Activated CD4-positive, alpha-beta T cell treated with anti-CD3 and anti-CD28 coated beads, Interleukin-2, amount 10 ng/mL, durations not matched to agents 24 days and 14 days (primary cell): ENCODE measurements around the gene ZSCAN12. TPM values are rescaled to one million over a fixed set of nuclear protein-coding genes. Genes with fewer than 3 reads are reported as not detected.
"Not testable (repeated sequence)": the region's sequence is repeated elsewhere in the genome, so short reads cannot be mapped to it uniquely, and the experiment has no call there.

Experiments used
- DNase-seq: peaks from one replicate; pipeline ENCODE4 v3.0.0; 2022
- H3K27ac Mint-ChIP-seq: one replicate; pipeline ENCODE4 v1.8.0; 2022; ENCODE audit warnings: mild to moderate bottlenecking, mixed read lengths
- H3K27me3 Mint-ChIP-seq: one replicate; pipeline ENCODE4 v1.8.0; 2022; ENCODE audit warnings: mixed read lengths
- H3K36me3 Mint-ChIP-seq: one replicate; pipeline ENCODE4 v1.8.0; 2022; ENCODE audit warnings: low read depth, mild to moderate bottlenecking, mixed read lengths
- H3K4me1 Mint-ChIP-seq: one replicate; pipeline ENCODE4 v1.8.0; 2021; ENCODE audit warnings: mixed read lengths
- H3K4me3 Mint-ChIP-seq: one replicate; pipeline ENCODE4 v1.8.0; 2022; ENCODE audit warnings: mild to moderate bottlenecking, moderate library complexity, mixed read lengths
- H3K9me3 Mint-ChIP-seq: one replicate; pipeline ENCODE4 v1.8.0; 2021; ENCODE audit warnings: mixed read lengths
- intact Hi-C: fragments of 100-400 bp; cut with micrococcal nuclease; formaldehyde crosslinking; loops from one replicate; pipeline ENCODE4 v1.15.1; 2023
- total RNA-seq: library from RNA; stranded (reverse); gene quantifications from 2 replicates; pipeline ENCODE4 v1.2.3, GENCODE V29; 2022

Gene ZSCAN12
- total RNA-seq, 1 donor from 2014 or later = 5.8 TPM

DNA sequence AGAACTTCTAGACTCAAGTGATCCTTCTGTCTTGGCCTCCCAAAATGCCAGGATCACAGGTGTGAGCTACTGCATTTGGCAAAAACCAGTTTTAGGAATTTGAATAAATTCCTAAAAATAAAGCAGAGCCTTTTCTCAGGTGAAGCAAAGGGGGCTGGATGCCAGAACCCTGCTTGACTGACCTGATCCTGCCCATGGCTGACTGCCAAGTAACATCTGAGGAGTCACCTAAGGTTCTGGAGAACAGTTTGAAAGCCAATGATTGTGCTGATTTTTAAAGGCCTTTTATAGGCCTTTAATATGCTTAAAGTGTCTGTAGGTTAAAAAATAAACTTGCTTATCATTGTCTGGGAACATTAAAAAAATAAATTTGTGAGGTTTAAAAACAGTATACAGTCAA, 14.1 kb upstream of the ZSCAN12 start:
- H3K9me3 Mint-ChIP-seq = peaks cover 14% of the 10 kb centered on the region

DNA sequence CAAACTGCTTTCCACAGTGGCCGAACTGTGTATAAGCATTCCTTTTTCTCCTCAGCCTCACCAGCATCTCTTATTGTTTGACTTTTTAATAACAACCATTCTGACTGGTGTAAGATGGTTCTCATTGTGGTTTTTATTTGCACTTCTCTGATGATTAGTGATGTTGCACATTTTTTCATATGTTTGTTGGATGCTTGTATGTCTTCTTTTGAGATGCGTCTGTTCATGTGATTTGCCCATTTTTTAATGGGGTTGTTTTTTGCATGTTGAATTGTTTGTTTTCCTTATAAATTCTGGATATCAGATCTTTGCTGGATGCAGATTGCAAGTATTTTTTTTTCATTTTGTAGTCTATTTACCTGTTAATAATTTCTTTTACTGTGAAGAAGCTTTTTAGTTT, 11.2 kb upstream of the ZSCAN12 start:
- peaks cover 29% of the 10 kb centered on the region for H3K27me3 Mint-ChIP-seq
- H3K9me3 Mint-ChIP-seq = peaks cover 14% of the 10 kb centered on the region
- no peak overlapping the region for H3K4me3 Mint-ChIP-seq
- no peak overlapping the region for H3K27ac Mint-ChIP-seq
- intact Hi-C loops = no loop called here
- H3K4me1 Mint-ChIP-seq = peaks cover 28% of the 10 kb centered on the region
- DNase-seq = no peak
- H3K36me3 Mint-ChIP-seq = peaks cover 3% of the 10 kb centered on the region

More for the DNA sequence above, 14.1 kb upstream of the ZSCAN12 start:
- H3K27ac Mint-ChIP-seq = no peak overlapping the region
- no peak overlapping the region for H3K4me3 Mint-ChIP-seq
- DNase-seq = no peak
- intact Hi-C loops = no loop called here
- H3K4me1 Mint-ChIP-seq = peaks cover 4% of the 10 kb centered on the region
- peaks cover 27% of the 10 kb centered on the region for H3K27me3 Mint-ChIP-seq
- H3K36me3 Mint-ChIP-seq = peaks cover 3% of the 10 kb centered on the region

DNA sequence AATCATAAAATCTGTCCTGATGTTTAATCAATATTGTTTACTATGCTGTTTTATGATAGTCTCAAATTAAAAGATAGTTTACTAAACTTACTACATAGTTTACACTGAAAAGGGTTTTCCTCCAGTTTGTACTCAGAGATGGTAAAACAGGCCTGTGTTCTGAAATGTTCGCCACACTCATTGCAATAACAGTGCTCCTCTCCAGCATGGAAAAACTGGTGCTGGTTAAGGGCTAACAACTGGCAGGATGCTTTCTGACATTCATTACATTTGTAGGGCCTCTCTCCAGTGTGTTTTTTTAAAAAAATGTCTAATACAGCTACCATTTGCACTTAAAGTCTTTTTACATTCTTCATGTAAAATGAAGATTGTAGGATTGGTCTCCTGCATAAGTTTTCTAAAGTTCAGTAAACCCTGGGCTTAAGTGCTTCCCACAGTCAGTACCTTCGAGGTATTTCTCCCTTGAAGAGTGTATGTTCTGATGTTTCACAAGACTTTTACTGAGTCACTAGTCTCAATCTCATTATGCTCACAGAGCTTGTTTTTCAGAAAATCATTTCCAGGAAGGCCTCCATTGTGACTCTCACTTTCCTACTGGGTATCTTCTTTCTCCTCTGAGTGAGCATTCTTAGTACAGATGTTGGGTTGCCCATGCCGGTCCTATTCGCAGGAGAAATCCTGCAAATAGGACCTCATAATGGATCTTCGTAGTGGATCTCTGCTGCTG, 8.7 kb upstream of the ZSCAN12 start:
- DNase-seq = peak; percentile 65
- Mint-ChIP-seq H3K36me3 (peaks cover 5% of the 10 kb centered on the region), H3K27me3 (peaks cover 28% of the 10 kb centered on the region), H3K27ac (peak overlapping the region; percentile 77), H3K4me1 (peaks cover 28% of the 10 kb centered on the region), H3K9me3 (peaks cover 19% of the 10 kb centered on the region), H3K4me3 (no peak overlapping the region)
- intact Hi-C loops = loop anchor here (1.0 to 2.0 kb wide), 3 partner anchors 9 to 35 kb away; partner anchors contain the start of genes ZSCAN12 and ZSCAN23

DNA sequence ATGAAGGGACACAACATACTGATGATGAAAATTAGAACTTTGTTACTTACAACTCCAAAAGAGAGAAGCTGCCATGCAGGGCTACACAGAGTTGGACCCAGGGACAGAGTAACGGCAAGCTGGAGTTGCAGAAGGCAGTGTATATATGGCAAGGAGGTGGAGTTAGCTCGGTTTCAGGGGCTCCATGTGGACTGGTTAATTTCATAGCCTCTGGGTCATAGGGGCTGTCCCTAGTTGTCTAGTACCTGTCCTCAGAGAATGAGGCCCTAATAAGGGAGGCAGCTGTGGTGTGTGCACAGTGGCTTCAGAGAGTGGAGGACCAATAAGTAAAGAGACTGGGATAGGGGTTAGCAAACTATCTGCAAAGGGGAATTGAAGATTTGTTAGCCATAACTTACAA, 7.9 kb upstream of the ZSCAN12 start:
- H3K27me3 Mint-ChIP-seq = peaks cover 36% of the 10 kb centered on the region
- peaks cover 19% of the 10 kb centered on the region for H3K9me3 Mint-ChIP-seq
- intact Hi-C loops = no loop called here
- no peak overlapping the region for H3K4me3 Mint-ChIP-seq
- no peak for DNase-seq
- H3K36me3 Mint-ChIP-seq = peaks cover 5% of the 10 kb centered on the region
- peaks cover 31% of the 10 kb centered on the region for H3K4me1 Mint-ChIP-seq
- H3K27ac Mint-ChIP-seq = no peak overlapping the region

DNA sequence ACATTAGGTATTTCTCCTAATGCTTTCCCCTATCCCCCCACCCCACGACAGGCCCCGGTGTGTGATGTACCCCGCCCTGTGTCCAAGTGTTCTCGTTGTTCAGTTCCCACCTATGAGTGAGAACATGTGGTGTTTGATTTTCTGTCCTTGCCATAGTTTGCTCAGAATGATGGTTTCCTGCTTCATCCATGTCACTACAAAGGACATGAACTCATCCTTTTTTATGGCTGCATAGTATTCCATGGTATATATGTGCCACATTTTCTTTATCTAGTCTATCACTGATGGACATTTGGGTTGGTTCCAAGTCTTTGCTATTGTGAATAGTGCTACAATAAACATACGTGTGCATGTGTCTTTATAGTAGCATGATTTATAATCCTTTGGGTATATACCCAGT, 4.4 kb upstream of the ZSCAN12 start:
- DNase-seq, H3K4me3 Mint-ChIP-seq, H3K27ac Mint-ChIP-seq, intact Hi-C loops, H3K9me3 Mint-ChIP-seq, H3K36me3 Mint-ChIP-seq: not testable (repeated sequence)
- peaks cover 30% of the 10 kb centered on the region for H3K27me3 Mint-ChIP-seq
- peaks cover 41% of the 10 kb centered on the region for H3K4me1 Mint-ChIP-seq

DNA sequence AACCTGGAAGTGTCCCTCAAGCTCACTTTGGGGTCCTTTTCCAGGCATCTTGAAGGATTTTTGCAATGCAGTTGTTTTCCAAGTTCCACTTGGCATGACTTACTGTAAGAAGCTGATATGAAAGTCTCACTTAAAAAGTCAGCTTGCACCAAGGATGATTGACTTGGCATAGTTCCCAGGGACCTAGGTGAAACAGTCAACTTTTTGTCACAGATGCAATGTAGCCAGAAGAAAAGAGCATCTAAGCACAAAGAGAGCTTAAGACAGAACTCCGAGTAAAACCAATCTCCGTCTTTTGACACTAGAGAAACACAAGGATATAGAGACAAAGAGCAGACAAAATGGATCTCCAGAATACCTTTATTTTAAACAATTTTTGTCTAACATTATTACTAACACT, 2.6 kb upstream of the ZSCAN12 start:
- Mint-ChIP-seq H3K9me3 (peaks cover 5% of the 10 kb centered on the region), H3K36me3 (peaks cover 16% of the 10 kb centered on the region), H3K27ac (no peak overlapping the region), H3K4me1 (peaks cover 37% of the 10 kb centered on the region), H3K27me3 (peaks cover 30% of the 10 kb centered on the region), H3K4me3 (no peak overlapping the region)
- no peak for DNase-seq
- intact Hi-C loops = no loop called here

DNA sequence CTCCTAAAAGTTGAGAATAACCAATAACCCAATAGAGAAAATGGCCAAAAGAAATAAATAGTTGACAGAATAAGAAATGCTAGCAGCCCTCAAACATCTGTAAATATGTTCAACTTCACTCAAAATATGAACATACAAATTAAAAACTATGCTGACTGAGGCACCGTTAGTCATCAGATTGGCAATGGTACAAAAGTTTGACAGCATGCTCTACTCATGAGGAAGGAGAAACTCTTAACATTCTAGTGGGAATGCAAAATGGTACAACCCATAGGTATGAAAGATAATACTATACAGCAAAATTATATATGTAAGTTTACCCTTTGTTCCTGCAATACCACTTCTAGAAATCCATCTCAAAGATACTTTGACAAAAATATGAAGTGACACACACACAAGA, 1.6 kb upstream of the ZSCAN12 start:
- H3K9me3 Mint-ChIP-seq = peaks cover 5% of the 10 kb centered on the region
- peaks cover 28% of the 10 kb centered on the region for H3K27me3 Mint-ChIP-seq
- DNase-seq = no peak
- peaks cover 40% of the 10 kb centered on the region for H3K4me1 Mint-ChIP-seq
- no peak overlapping the region for H3K27ac Mint-ChIP-seq
- intact Hi-C loops = no loop called here
- H3K4me3 Mint-ChIP-seq = no peak overlapping the region
- H3K36me3 Mint-ChIP-seq = peaks cover 26% of the 10 kb centered on the region

DNA sequence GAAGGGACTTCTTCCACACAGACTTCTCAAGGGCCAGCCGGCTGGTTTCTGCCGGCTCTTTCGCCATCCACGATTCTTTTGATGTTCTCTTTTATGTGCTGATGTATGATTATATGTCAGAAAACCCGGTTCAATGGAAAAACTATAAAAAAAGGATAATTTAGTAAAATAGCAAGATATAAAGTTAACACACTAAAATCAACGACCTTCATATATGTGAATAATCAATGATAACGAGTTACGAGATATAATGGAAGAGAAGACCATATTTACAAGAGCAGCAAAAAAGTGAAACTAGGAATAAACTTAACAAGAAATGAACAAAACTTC, 540 bp upstream of the ZSCAN12 start:
- Mint-ChIP-seq H3K9me3 (peaks cover 5% of the 10 kb centered on the region), H3K27ac (peak overlapping the region; percentile 92), H3K4me1 (peaks cover 46% of the 10 kb centered on the region), H3K4me3 (peak overlapping the region; percentile 93), H3K27me3 (peaks cover 23% of the 10 kb centered on the region), H3K36me3 (peaks cover 34% of the 10 kb centered on the region)
- no peak for DNase-seq
- intact Hi-C loops = no loop called here

DNA sequence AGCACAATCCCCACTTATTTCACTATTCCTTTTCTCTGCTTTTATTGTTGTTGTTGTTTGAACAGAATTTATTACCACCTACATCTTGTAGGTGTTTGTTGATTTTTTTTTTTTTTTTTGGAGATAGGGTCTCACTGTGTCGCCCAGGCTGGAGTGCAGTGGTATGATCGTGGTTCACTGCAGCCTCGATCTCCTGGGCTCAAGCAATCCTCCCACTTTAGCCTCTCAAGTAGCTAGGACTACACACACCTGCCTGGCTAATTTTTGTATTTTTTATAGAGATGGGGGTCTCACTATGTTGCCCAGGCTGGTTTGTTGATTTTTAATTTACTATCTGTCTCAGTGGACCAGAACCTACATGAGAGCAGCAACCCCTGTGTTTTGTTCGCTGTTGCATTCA, 3.6 kb downstream of the ZSCAN12 start:
- intact Hi-C loops = loop anchor here (5.0 kb wide), 1 partner anchor 259 kb away; no protein-coding TSS in a partner anchor
- no peak overlapping the region for H3K27ac Mint-ChIP-seq
- no peak for DNase-seq
- no peak overlapping the region for H3K4me3 Mint-ChIP-seq
- H3K36me3 Mint-ChIP-seq = peaks cover 60% of the 10 kb centered on the region
- peaks cover 46% of the 10 kb centered on the region for H3K4me1 Mint-ChIP-seq
- no peaks in the 10 kb centered on the region for H3K9me3 Mint-ChIP-seq
- peaks cover 2% of the 10 kb centered on the region for H3K27me3 Mint-ChIP-seq

DNA sequence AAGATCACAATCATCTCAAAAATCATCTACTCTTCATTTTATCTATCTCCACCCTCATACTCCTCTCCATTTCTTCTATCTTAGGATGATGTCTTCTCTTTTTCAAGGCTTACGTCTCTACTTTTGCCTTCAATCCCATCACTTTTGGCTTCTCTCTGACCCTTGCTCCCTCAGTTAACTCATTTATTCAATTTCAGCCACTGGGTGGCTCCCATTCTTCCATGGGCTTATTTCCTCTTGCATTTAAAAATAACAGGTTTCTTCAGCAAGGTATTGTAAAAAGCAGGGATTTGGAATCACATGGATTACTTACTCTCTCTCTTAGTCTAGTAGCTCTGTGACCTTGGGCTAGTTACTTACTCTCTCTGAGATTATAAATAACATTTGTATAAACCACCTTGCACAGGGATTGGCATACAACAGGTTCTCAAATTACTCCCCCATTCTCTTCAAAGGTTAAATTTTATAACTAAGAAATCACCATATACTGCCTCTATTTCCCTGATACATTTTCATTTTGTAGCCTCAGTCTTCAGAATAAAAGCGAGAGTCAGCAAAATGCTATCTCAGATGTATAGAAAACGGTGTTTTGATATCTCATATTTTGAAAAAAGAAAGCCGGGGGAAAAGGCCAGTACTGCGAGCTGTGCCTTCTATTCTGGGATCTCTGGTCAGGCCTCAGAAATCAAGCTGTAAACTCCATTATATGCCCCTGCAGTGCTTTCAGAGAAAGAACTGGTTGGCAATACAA, 5.5 kb downstream of the ZSCAN12 start:
- intact Hi-C loops = no loop called here
- no peaks in the 10 kb centered on the region for H3K9me3 Mint-ChIP-seq
- H3K27ac Mint-ChIP-seq = no peak overlapping the region
- peaks cover 40% of the 10 kb centered on the region for H3K4me1 Mint-ChIP-seq
- no peak overlapping the region for H3K4me3 Mint-ChIP-seq
- peaks cover 77% of the 10 kb centered on the region for H3K36me3 Mint-ChIP-seq
- no peaks in the 10 kb centered on the region for H3K27me3 Mint-ChIP-seq
- DNase-seq = no peak

DNA sequence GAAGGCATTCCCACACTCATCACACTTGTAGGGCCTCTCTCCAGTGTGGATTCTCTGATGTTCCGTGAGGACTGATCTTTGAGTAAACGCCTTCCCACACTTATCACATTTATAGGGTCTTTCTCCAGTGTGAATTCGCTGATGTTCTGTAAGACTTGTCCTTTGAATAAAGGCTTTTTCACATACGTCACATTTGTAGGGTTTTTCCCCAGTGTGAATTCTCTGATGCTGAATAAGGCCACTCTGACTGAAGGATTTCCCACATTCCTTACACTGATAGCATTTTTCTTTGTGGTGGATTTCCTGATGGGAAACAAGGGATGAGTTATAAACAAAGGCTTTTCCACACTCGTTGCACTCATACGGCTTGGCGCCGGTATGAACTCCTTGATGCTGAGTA, 8.9 kb downstream of the ZSCAN12 start:
- Mint-ChIP-seq H3K27ac (no peak overlapping the region), H3K4me3 (no peak overlapping the region), H3K27me3 (no peaks in the 10 kb centered on the region), H3K4me1 (peaks cover 19% of the 10 kb centered on the region), H3K36me3 (peaks cover 81% of the 10 kb centered on the region), H3K9me3 (peaks cover 4% of the 10 kb centered on the region)
- no peak for DNase-seq
- intact Hi-C loops = no loop called here

DNA sequence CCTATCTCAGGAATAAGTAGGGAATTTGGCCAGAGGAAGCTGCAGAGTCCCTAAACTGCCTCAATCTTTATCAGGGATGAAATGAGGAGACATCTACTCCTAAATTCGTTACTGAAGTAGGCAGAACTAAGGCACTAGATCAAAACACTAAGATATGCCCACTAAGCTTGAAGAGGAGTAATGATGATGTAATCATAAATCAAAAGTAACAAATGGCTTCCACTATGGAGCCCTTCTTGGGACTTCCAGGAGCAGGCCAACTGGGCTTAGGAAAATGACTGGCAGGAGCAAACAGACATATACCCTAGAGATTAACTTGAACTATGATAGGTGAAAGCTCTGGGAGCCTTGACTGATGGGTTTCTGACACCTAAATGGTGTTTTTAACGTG, 15.4 kb downstream of the ZSCAN12 start:
- peaks cover 20% of the 10 kb centered on the region for H3K4me1 Mint-ChIP-seq
- DNase-seq = no peak
- H3K4me3 Mint-ChIP-seq = no peak overlapping the region
- H3K27ac Mint-ChIP-seq = no peak overlapping the region
- intact Hi-C loops = no loop called here
- no peaks in the 10 kb centered on the region for H3K27me3 Mint-ChIP-seq
- H3K36me3 Mint-ChIP-seq = peaks cover 85% of the 10 kb centered on the region
- peaks cover 14% of the 10 kb centered on the region for H3K9me3 Mint-ChIP-seq

DNA sequence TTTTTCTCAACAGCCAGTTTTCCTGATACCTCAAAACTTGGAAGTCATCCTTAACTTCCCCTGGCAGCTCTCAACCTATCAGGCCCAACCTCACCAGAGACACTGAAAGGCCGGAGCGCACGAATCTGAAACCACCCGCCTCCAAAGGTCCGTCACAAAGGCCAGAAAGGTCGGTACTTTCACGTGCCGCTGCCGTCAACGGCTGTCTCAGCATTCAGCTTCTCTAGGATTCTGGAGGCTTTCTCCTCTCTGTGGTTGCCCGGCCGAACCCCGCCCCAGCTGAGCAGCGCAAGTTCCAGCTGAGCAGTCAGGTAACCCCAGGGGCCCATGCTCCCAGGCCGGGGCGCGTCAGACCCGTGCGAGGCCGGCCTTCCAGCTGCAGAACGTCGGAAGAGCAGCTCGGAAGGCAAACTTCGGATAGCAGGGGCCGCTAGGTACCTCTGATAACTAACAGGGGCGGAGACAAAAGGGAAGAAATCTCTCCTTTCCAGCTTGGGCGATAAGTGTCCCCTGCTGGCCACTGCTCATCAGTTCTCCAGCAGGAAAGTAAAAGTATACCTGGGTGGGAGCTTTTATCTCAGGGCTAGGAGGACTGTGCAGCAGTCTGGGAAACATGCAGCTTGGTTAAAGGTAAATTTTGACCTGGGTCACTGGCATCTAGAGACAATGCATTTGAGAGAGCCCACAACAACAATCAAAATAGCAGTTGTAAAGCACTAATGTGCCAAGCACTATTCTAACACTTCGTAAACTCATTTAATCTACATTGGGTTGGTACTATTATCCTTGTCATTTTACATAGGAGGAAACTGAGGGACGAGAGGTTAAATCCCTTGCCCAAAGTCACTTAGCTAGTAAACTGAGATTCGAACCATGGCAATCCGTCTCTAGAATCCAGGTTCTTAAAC, 16.1 kb downstream of the ZSCAN12 start:
- peaks cover 18% of the 10 kb centered on the region for H3K4me1 Mint-ChIP-seq
- peak overlapping the region; percentile 75 for H3K4me3 Mint-ChIP-seq
- peak; percentile 77 for DNase-seq
- intact Hi-C loops = no loop called here
- no peaks in the 10 kb centered on the region for H3K27me3 Mint-ChIP-seq
- peak overlapping the region; percentile 12 for H3K27ac Mint-ChIP-seq
- H3K9me3 Mint-ChIP-seq = peaks cover 11% of the 10 kb centered on the region
- H3K36me3 Mint-ChIP-seq = peaks cover 82% of the 10 kb centered on the region

DNA sequence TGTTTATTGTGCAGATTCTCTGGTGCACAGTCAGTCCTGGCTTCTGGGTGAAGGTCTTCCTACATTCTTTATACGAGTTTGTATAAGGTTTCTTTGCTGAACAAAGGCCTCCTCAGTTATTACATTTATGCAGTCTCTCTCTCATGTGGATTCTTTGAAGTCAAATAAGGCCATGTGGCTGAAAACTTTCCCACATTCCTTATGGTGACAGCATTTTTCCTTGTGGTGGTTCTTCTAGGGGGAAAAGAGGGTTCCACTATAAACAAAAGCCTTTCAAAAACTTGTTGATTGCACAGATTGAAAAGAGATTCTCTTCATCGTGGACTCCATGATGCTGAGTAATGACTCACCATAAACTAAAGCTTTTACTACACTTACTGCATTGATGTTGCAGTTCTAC, 19.2 kb downstream of the ZSCAN12 start:
- Mint-ChIP-seq H3K27ac (no peak overlapping the region), H3K36me3 (peaks cover 72% of the 10 kb centered on the region), H3K4me3 (no peak overlapping the region), H3K9me3 (peaks cover 10% of the 10 kb centered on the region), H3K4me1 (peaks cover 16% of the 10 kb centered on the region), H3K27me3 (no peaks in the 10 kb centered on the region)
- intact Hi-C loops = no loop called here
- DNase-seq = no peak
